SK-N-MC (cell line): Measurements from ENCODE around the gene CDH1.
"Not testable (repeated sequence)": the region's sequence is repeated elsewhere in the genome, so short reads cannot be mapped to it uniquely, and the experiment has no call there.

Experiments used
- DNase-seq: peaks from one replicate; pipeline ENCODE4 v3.0.0-alpha.2; 2011; ENCODE audit warnings: low read depth, low spot score
- H3K27ac ChIP-seq: fragments of 200-600 bp; sonication (generic); 2 replicates; pipeline ENCODE4 v1.5.1; 2016; ENCODE audit warnings: mixed run types
- H3K36me3 ChIP-seq: fragments of 200-600 bp; sonication (generic); 2 replicates; pipeline ENCODE4 v1.6.1; 2017; ENCODE audit warnings: antibody characterized with exemption, low read length, mixed read lengths; ENCODE audit not compliant: insufficient read depth
- H3K4me3 ChIP-seq: fragments of 200-600 bp; sonication (generic); 2 replicates; pipeline ENCODE4 v1.5.1; 2016
- H3K9ac ChIP-seq: fragments of 200-600 bp; sonication (generic); 2 replicates; pipeline ENCODE4 v1.8.0; 2017; ENCODE audit warnings: mixed run types, mixed read lengths; ENCODE audit not compliant: insufficient read length
- H3K9me3 ChIP-seq: fragments of 200-600 bp; sonication (generic); 2 replicates; pipeline ENCODE4 v1.6.1; 2017; ENCODE audit warnings: low read depth, mild to moderate bottlenecking, antibody characterized with exemption, low read length, moderate library complexity, mixed read lengths
- EZH2 ChIP-seq: fragments of 200-600 bp; sonication (generic); IDR thresholded peaks from one replicate; pipeline ENCODE4 v1.6.1; 2017; ENCODE audit warnings: antibody characterized with exemption
- FOXP2 ChIP-seq: optimal IDR thresholded peaks from 2 replicates; pipeline ENCODE3; 2011; ENCODE audit warnings: mild to moderate bottlenecking, moderate library complexity; ENCODE audit not compliant: insufficient read depth; ENCODE audit errors: extremely low read length, control extremely low read depth
- POLR2AphosphoS5 ChIP-seq: IDR thresholded peaks from 2 replicates; pipeline ENCODE4 v1.6.1; 2012; ENCODE audit warnings: mild to moderate bottlenecking, low read depth, low read length, borderline replicate concordance

CDH1 gene

DNA sequence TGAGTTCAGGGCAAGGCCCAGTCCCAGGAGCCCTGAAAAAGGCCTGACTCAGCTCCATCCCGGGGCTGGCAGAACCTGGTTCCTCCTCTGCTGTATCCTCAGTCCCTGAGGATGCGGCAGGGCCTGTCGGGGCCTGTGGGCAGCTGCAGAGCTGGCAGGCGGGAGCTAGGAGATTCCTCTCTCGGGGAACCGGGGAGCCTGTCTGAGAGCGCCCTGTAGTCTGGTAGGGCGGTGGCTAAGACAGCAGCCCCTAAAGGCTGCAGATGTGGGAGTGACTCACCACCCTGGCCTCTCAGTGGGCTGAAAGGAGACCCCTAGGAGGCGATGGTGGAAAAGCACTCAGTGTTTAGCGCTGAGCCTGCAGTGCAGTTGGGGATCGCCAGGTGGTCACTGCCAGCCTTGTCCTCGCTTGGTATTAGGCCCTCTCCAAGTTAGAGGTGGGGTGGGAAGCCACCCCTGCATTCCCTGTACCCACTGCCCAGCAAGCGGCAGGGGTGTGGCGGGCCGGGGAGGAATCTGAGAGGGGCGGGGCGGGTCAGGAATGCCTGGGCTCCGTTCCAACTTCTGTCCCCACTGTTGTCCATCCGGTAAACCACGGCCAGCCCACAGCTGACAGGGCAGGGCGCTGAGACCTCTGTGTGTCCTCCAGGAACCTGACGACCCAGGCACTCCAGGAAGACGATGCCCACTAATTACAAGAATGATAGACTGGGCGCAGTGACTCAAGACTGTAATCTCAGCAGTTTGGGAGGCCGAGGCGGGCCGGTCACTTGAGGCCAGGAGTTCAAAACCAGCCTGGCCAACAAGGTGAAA lies 29.5 kb upstream of the CDH1 start:
- Histone ChIP-seq H3K9me3 (no peaks in the 10 kb centered on the region), H3K4me3 (no peak overlapping the region), H3K9ac (no peak overlapping the region), H3K27ac (no peak overlapping the region), H3K36me3 (no peaks in the 10 kb centered on the region)
- no peak for TF ChIP-seq POLR2AphosphoS5
- TF ChIP-seq FOXP2: no peak
- TF ChIP-seq EZH2: no peak
- DNase-seq: no peak

DNA sequence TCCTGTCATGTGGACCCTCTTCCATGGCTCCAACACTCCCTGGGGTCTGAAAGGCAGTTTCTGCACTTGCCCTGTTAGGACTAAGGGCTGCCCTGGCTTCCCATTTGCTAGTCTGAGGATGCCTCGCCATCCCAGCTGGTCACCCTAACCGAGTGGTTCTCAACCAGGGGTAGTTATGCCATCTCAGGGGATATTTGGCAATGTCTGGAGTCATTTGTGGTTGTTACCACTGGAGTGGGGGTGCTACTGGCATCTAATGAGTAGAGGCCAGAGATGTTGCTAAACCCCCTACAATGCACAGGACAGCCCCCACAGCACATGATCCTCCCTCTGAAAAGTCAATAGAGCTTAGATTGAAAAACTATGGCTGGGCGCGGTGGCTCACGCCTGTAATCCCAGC lies 26.9 kb upstream of the CDH1 start:
- Histone ChIP-seq H3K9ac (no peak overlapping the region), H3K27ac (no peak overlapping the region), H3K36me3 (no peaks in the 10 kb centered on the region), H3K4me3 (no peak overlapping the region), H3K9me3 (no peaks in the 10 kb centered on the region)
- DNase-seq: no peak
- TF ChIP-seq POLR2AphosphoS5 (no peak), EZH2 (no peak), FOXP2 (no peak)

DNA sequence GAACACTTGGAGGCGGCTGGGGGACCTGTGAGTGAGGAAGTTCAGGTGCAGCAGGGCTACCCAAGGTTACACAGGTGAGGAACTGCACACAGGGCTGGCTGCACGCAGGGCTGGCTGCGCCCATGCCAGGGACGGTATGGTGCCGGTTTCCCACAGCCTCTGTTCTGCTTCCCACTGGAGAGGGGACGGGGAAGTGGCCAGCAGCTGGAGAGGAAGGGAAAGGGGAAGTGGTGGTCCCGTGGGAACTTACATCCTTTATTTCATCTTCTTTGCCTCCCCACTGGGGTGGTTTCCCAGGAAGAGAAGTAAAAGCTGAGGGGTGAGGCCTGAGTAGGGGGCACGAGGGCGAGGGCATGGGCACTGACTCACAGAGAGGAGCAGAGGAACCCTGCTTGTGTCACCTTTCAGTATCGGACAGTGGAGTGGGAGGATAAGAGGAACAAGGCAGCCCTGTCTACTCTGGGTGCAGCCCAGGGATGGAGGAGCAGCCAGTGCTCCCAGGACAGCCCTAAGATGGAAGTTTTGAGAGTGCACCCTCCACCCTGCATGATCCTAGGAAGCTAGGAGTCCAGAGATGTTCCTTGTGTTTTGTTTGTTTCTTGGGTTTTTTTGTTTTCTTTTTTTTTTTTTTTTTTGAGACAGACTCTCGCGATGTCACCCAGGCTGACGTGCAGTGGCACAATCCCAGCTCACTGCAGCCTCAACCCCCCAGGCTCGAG lies 25.5 kb upstream of the CDH1 start:
- Histone ChIP-seq H3K4me3 (no peak overlapping the region), H3K27ac (no peak overlapping the region), H3K36me3 (no peaks in the 10 kb centered on the region), H3K9ac (no peak overlapping the region), H3K9me3 (no peaks in the 10 kb centered on the region)
- DNase-seq: no peak
- TF ChIP-seq EZH2 (no peak), POLR2AphosphoS5 (no peak), FOXP2 (no peak)

DNA sequence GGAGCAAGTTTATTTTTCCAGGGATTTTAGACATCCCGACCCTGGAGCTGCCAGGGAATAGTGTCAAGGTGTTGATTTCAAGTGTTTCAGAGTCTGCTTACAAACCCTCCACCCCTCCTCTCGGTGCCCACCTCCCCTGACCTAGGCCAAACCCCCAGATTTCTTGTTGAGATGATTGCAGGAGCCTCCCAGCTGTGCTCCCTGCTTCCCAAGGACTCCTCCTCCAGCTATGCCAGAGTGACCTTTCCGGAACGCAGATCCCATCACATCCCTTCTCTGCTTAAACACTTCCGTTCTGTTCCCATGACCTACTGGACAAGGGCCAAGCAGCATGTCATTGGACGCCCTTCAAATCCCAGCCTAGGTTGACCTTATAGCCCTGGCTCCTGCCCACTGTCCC lies 23.7 kb upstream of the CDH1 start:
- DNase-seq: no peak
- Histone ChIP-seq H3K36me3 (no peaks in the 10 kb centered on the region), H3K9ac (no peak overlapping the region), H3K9me3 (no peaks in the 10 kb centered on the region), H3K27ac (no peak overlapping the region), H3K4me3 (no peak overlapping the region)
- TF ChIP-seq POLR2AphosphoS5 (no peak), EZH2 (no peak), FOXP2 (no peak)

DNA sequence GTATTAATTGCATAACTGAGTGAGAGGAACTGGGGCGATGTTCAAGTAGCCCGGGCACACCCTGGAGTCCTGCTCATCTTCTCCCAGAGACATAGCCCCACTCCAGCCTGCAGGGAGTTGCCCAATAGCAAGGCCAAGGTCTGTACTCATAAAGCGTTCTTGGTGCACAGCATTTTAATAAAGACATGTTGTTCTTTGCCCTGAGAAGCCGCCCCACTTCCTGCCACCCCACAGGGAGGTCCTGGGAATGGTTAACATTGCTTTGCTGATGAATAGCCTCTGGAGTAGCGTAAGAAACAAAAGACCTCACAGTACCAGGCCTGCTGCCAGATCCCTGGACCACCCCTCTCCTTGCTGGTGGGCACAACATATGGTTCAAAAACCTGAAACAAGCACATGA lies 21.6 kb upstream of the CDH1 start:
- Histone ChIP-seq H3K36me3 (no peaks in the 10 kb centered on the region), H3K4me3 (no peak overlapping the region), H3K9ac (no peak overlapping the region), H3K9me3 (no peaks in the 10 kb centered on the region), H3K27ac (no peak overlapping the region)
- DNase-seq: no peak
- TF ChIP-seq POLR2AphosphoS5 (no peak), EZH2 (no peak), FOXP2 (no peak)

DNA sequence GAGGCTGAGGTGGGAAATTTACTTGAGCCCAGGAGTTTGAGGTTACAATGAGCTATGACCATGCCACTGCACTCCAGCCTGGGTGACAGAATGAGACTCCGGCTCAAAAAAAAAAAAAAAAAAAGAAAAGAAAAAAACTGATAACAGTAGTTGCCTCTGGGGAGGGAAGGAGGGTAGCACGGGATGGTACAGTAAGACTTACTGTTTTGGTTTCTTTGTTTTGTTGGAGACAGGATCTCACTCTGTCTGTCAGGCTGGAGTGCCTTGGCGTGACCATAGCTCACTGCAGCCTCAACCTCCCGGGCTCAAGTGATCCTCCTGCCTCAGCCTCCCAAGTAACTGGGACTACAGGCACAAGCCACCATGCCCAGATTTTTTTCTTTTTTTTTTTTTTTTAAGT lies 20.6 kb upstream of the CDH1 start:
- not testable (repeated sequence) for DNase-seq, H3K4me3 ChIP-seq, H3K9ac ChIP-seq, H3K27ac ChIP-seq, H3K36me3 ChIP-seq, H3K9me3 ChIP-seq

DNA sequence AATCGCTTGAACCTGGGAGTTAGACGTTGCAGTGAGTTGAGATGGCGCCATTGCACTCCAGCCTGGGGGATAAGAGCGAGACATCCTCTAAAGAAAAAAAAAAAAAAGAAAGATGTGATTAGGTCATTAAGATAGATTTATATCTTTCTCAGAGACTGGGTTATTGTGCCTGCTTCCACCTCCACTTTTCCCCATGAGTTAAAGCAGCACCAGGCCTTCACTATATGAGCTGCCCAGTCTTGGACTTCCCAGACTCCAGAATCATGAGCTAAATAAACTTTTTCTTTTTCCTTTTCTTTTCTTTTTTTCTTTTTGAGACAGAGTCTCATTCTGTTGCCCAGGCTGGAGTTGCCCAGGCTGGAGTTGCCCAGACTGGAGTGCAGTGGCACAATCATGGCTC lies 19.4 kb upstream of the CDH1 start:
- H3K4me3 ChIP-seq: no peak overlapping the region
- H3K9me3 ChIP-seq: no peaks in the 10 kb centered on the region
- no peaks in the 10 kb centered on the region for H3K36me3 ChIP-seq
- H3K9ac ChIP-seq: no peak overlapping the region
- DNase-seq: no peak
- no peak overlapping the region for H3K27ac ChIP-seq
- TF ChIP-seq POLR2AphosphoS5 (no peak), EZH2 (no peak), FOXP2 (no peak)

DNA sequence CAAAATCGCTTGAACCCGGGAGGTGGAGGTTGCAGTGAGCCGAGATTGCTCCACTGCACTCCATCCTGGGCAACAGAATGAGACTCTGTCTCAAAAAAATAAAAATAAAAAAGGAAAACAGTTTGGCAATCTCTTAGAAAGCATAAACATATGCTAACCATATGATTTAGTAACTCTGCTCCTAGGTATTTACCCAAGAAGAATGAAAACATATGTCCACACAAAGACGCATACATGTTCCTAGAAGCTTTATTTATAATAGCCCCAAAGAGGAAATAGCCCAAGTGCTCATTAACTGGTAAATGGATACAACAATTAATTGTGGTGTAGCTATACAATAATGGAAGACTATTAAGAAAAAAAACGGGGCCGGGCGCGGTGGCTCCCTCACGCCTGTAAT lies 18.5 kb upstream of the CDH1 start:
- Histone ChIP-seq H3K27ac (no peak overlapping the region), H3K9me3 (no peaks in the 10 kb centered on the region), H3K36me3 (no peaks in the 10 kb centered on the region), H3K4me3 (no peak overlapping the region), H3K9ac (no peak overlapping the region)
- DNase-seq: no peak
- TF ChIP-seq FOXP2: no peak
- TF ChIP-seq EZH2: no peak
- TF ChIP-seq POLR2AphosphoS5: no peak

DNA sequence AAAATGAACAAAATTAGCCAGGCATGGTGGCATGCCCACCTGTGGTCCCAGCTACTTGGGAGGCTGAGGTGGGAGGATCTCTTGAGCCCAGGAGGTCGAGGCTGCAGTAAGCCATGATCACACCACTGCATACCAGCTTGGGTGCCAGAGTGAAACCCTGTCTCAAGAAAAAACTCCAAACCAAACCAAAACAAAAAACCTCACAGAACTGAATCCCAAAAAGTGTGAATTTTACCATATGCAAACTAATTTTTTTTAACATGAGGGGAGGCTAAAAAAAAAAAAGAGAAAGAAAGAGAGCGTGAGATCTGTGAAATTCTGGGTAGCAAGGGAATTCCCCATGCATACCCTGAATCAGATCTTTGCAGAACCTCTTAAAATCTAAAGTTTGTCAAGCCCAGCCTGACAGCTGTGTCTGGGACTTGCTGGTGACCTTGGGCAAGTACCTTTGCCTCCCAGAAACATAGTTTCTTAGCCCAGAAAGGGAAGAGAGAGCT lies 17.1 kb upstream of the CDH1 start:
- no peaks in the 10 kb centered on the region for H3K36me3 ChIP-seq
- no peak overlapping the region for H3K27ac ChIP-seq
- no peak for DNase-seq
- no peak overlapping the region for H3K4me3 ChIP-seq
- TF ChIP-seq POLR2AphosphoS5: no peak
- H3K9me3 ChIP-seq: no peaks in the 10 kb centered on the region
- no peak overlapping the region for H3K9ac ChIP-seq
